ENCODE data around the gene ANKRD6. TPM values are rescaled to one million over a fixed set of nuclear protein-coding genes. Genes with fewer than 3 reads are reported as not detected.

ANKRD6 gene
- total RNA-seq, 1 experiment from 2014 or later, result 10.5 TPM

DNA sequence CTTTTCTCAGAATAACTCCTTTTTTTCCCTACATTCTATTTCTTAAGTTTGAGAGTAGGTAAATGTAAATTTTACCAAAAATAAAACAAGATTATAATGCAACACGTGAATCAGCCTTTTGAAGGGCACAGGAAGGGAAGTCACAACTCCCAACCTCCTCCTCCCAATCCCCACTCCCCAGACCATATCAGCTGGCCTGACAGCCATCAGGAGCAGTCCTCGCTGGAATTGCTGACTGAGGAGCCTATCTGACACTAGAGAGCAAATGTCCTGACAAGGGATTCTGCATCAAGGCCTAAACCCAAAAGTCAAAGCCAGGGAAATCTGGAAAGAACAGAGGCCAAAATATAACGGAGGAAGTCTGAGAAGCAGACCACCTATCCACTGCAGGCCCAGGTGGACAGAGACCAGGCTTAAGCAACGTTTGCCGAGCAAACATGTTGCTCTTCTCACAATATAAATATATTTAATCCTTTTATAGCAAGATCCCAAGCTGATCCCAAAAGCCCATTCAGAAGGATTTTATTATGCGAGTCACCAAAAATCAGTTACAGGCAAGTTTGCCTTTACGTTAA is 23.4 kb upstream of the ANKRD6 start:
- Histone ChIP-seq H3K27me3 (ENCODE audit: control insufficient read depth, insufficient read depth, low read length) (peaks cover 33% of the 10 kb centered on the region), H3K36me3 (replicated peaks; ENCODE audit: control insufficient read depth, insufficient read depth, low read length) (no peaks in the 10 kb centered on the region), H3K4me3 (ENCODE audit: insufficient read depth, low read depth, low read length) (peak overlapping the region; percentile 0; the same call in 1 of the 2 replicates)
- DNase-seq, result no peak

GRCh38 chr6:89410231-89410761 is 22.7 kb upstream of the ANKRD6 start:
- Histone ChIP-seq H3K4me3 (ENCODE audit: insufficient read depth, low read depth, low read length) (peak overlapping the region; percentile 72), H3K36me3 (replicated peaks; ENCODE audit: control insufficient read depth, insufficient read depth, low read length) (no peaks in the 10 kb centered on the region), H3K27me3 (ENCODE audit: control insufficient read depth, insufficient read depth, low read length) (peaks cover 33% of the 10 kb centered on the region)
- peak; percentile 63 for DNase-seq

GRCh38 chr6:89410788-89411144 is 22.2 kb upstream of the ANKRD6 start:
- no peak for DNase-seq
- H3K27me3 ChIP-seq (ENCODE audit: control insufficient read depth, insufficient read depth, low read length), result peaks cover 33% of the 10 kb centered on the region
- H3K36me3 ChIP-seq (replicated peaks; ENCODE audit: control insufficient read depth, insufficient read depth, low read length), result no peaks in the 10 kb centered on the region
- H3K4me3 ChIP-seq (ENCODE audit: insufficient read depth, low read depth, low read length), result peak overlapping the region; percentile 72

GRCh38 chr6:89411145-89412070 is 21.5 kb upstream of the ANKRD6 start:
- H3K4me3 ChIP-seq (ENCODE audit: insufficient read depth, low read depth, low read length), result peak overlapping the region; percentile 72
- peaks cover 33% of the 10 kb centered on the region for H3K27me3 ChIP-seq (ENCODE audit: control insufficient read depth, insufficient read depth, low read length)
- H3K36me3 ChIP-seq (replicated peaks; ENCODE audit: control insufficient read depth, insufficient read depth, low read length), result no peaks in the 10 kb centered on the region
- peak; percentile 87 for DNase-seq

GRCh38 chr6:89412071-89413005 is 20.6 kb upstream of the ANKRD6 start, which contains the start of gene RRAGD:
RRAGD (minus strand) TSS chr6:89412273; CDS start chr6:89411993, 280 bp downstream.
- Histone ChIP-seq H3K36me3 (replicated peaks; ENCODE audit: control insufficient read depth, insufficient read depth, low read length) (no peaks in the 10 kb centered on the region), H3K27me3 (ENCODE audit: control insufficient read depth, insufficient read depth, low read length) (peaks cover 33% of the 10 kb centered on the region), H3K4me3 (ENCODE audit: insufficient read depth, low read depth, low read length) (peak within 1 kb of the TSS; percentile 72)
- peak; percentile 91 for DNase-seq

- no peaks in the 10 kb centered on the region for H3K36me3 ChIP-seq (replicated peaks; ENCODE audit: control insufficient read depth, insufficient read depth, low read length)
- DNase-seq, result no peak
- H3K27me3 ChIP-seq (ENCODE audit: control insufficient read depth, insufficient read depth, low read length), result peaks cover 33% of the 10 kb centered on the region
- peak overlapping the region; percentile 72 for H3K4me3 ChIP-seq (ENCODE audit: insufficient read depth, low read depth, low read length)
Observed at GRCh38 chr6:89413006-89413400, 19.9 kb upstream of the ANKRD6 start.

DNA sequence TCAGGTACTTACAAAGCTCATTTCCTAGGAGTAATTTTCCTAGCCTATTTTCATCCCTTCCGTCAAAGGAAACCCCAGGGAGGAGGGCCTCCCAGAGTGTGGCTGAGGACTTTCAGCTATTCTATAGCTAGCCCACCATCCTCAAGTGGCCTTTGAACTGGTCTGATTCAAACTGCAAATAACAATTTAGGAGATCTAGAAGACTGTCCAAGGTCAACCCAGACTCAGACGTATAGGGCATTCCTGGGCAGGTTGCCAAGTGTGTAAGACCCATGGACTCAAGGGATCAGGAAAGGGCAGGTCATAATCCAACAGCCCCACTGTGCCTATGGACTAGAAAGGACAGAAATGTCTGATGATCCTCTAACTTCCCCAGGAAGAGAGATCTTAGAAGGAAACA is 18.7 kb upstream of the ANKRD6 start:
- Histone ChIP-seq H3K4me3 (ENCODE audit: insufficient read depth, low read depth, low read length) (no peak overlapping the region), H3K27me3 (ENCODE audit: control insufficient read depth, insufficient read depth, low read length) (peaks cover 30% of the 10 kb centered on the region)
- DNase-seq, result no peak

DNA sequence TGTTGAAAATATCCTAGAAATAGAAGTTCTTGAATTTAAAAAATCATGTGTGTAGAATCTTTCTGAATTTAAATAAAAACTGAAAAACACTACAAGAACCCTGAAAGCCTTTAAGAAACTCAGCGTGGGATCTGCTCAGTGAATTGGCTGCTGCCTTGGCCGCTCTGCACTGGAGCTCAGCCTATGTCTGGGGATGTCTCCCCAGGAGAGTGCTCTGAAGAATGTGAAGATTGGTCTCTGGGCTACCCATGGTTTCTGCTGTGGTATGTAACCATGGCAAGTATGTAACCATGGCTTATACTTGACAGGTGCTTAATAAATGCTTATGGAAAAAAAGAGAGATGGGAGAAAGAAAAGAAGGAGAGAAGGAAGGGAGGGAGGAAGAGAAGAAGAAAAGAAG is 17.8 kb upstream of the ANKRD6 start:
- H3K36me3 ChIP-seq (replicated peaks; ENCODE audit: control insufficient read depth, insufficient read depth, low read length), result no peaks in the 10 kb centered on the region
- no peak for DNase-seq
- peaks cover 30% of the 10 kb centered on the region for H3K27me3 ChIP-seq (ENCODE audit: control insufficient read depth, insufficient read depth, low read length)
- no peak overlapping the region for H3K4me3 ChIP-seq (ENCODE audit: insufficient read depth, low read depth, low read length)

More for the DNA sequence above, 18.7 kb upstream of the ANKRD6 start:
- no peaks in the 10 kb centered on the region for H3K36me3 ChIP-seq (replicated peaks; ENCODE audit: control insufficient read depth, insufficient read depth, low read length)

DNA sequence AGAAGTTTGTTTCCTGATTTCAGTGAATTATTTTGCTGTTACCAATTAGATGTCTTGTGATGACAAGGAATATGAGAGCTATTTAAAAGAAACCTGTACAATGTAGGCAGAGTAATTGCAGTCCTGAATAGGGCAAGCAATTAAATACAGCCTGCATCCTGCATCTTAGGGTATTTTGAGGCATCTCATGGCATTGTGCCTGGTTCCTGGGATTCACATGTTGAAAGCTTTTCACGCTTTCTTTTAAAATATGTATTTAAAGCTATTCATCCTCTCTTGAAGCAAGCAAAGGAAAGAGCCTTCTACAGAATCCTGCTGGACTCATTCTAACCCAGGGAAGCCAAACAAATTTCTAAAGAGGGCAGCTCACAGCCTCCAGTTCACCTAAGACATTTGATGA is 16.2 kb upstream of the ANKRD6 start:
- Histone ChIP-seq H3K36me3 (replicated peaks; ENCODE audit: control insufficient read depth, insufficient read depth, low read length) (no peaks in the 10 kb centered on the region), H3K27me3 (ENCODE audit: control insufficient read depth, insufficient read depth, low read length) (peaks cover 18% of the 10 kb centered on the region), H3K4me3 (ENCODE audit: insufficient read depth, low read depth, low read length) (no peak overlapping the region)
- no peak for DNase-seq

- peaks cover 14% of the 10 kb centered on the region for H3K27me3 ChIP-seq (ENCODE audit: control insufficient read depth, insufficient read depth, low read length)
- no peak overlapping the region for H3K4me3 ChIP-seq (ENCODE audit: insufficient read depth, low read depth, low read length)
- no peak for DNase-seq
- no peaks in the 10 kb centered on the region for H3K36me3 ChIP-seq (replicated peaks; ENCODE audit: control insufficient read depth, insufficient read depth, low read length)
Observed at GRCh38 chr6:89430201-89430962, 2.6 kb upstream of the ANKRD6 start.

DNA sequence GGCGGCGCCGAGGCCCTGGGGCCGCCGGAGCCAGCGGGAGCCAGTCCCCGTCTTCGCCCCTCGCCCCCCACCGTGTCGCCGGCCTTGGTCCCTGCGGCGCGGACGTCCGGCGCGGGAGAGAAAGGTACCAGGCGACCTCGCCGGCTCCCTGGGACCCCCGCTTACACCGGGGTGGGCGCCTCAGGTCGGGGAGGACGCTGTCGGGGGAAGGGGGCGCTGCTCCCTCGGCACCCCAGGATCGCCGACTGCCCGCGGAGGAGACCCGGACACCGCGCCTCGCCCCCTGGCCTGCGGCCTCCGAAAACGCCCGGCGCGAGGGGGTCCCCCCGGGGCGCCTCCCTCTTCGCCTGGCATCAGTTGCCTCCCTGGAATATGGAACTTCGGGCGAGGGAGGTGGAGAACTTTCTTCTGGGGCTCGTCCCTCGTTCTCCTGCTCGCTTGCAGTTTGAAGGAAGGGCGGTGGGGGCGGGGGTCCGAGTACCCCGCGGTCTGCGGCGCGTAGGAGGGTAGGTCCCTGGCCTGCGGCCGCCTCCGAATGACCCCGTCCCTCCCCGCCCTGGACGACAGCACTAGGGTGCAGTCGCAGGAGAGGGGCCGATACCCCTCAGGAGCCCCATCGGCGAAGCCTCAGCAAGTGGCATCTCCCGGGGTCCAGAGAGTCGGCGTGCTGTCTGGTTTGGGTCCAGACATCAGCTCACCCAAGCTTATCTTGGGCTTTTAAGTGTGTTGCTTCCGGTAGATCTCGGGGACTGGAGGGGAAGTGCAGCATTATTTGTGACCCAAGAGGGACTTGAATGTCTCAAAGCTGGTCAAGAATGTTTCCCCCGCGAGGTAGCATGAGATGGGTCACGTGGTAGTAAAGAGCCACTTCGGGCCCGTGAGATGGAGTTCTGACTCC is 549 bp downstream of the ANKRD6 start:
- DNase-seq, result peak; percentile 79
- peaks cover 14% of the 10 kb centered on the region for H3K27me3 ChIP-seq (ENCODE audit: control insufficient read depth, insufficient read depth, low read length)
- H3K36me3 ChIP-seq (replicated peaks; ENCODE audit: control insufficient read depth, insufficient read depth, low read length), result no peaks in the 10 kb centered on the region
- peak overlapping the region; percentile 60 for H3K4me3 ChIP-seq (ENCODE audit: insufficient read depth, low read depth, low read length)

DNA sequence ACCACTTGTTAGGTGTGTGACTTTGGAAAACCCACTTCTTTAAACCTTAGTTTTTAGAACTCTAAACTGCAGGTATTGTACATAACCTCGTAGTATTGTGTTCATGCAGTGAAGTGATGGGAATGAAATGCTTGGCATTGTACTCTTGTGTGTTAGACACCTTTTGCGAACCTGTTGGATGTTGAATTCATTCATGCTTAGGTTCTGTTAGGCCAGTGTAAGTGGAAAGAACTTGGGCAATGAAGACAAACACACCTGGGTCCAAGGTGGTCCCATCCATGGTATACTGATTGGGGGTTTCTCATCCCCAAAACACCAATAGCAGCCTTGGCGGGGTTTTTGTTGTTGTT is 1.2 kb downstream of the ANKRD6 start:
- Histone ChIP-seq H3K4me3 (ENCODE audit: insufficient read depth, low read depth, low read length) (peak overlapping the region; percentile 60; the same call in 1 of the 2 replicates), H3K36me3 (replicated peaks; ENCODE audit: control insufficient read depth, insufficient read depth, low read length) (no peaks in the 10 kb centered on the region), H3K27me3 (ENCODE audit: control insufficient read depth, insufficient read depth, low read length) (peaks cover 14% of the 10 kb centered on the region)
- DNase-seq, result no peak

DNA sequence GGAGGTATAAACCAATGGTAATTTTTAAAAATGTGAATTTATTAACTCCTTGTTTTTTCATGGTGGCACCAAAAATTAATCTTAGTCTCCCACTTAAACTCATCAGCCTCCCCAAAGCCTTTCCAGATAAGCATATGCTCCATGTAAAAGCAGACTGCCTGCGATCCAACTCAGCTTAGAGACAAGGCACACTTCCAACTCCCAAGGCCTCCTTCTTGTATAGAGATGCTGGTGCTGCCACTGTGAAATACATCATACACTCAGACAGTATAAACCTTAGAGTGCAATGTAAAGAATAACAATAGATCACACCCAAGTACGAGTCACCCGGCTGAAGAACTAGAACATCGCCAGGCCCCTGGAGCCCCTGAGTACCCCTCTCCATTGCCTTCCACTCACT is 2.0 kb downstream of the ANKRD6 start:
- DNase-seq, result no peak
- peaks cover 14% of the 10 kb centered on the region for H3K27me3 ChIP-seq (ENCODE audit: control insufficient read depth, insufficient read depth, low read length)
- no peak overlapping the region for H3K4me3 ChIP-seq (ENCODE audit: insufficient read depth, low read depth, low read length)
- no peaks in the 10 kb centered on the region for H3K36me3 ChIP-seq (replicated peaks; ENCODE audit: control insufficient read depth, insufficient read depth, low read length)

Data from H7 (cell line).